ENCODE results near the gene GGACT. TPM values are rescaled to one million over a fixed set of nuclear protein-coding genes. Genes with fewer than 3 reads are reported as not detected.
"Not testable (repeated sequence)": the region's sequence is repeated elsewhere in the genome, so short reads cannot be mapped to it uniquely, and the experiment has no call there.

Gene GGACT
- total RNA-seq, 2 donors from 2014 or later: 5.2 TPM; not detected in 1

GRCh38 chr13:100528353-100528752 lies 60.2 kb downstream of the GGACT start:
- H3K27ac Mint-ChIP-seq: no peak overlapping the region
- H3K36me3 Mint-ChIP-seq: no peaks in the 10 kb centered on the region
- DNase-seq (ENCODE audit: low spot score in 2 of 2) (no peak), ATAC-seq (no peak)
- no peaks in the 10 kb centered on the region for H3K9me3 Mint-ChIP-seq

- H3K9me3 Mint-ChIP-seq: no peaks in the 10 kb centered on the region
- no peak for ATAC-seq
- DNase-seq (ENCODE audit: low spot score in 2 of 2): no peak
- no peaks in the 10 kb centered on the region for H3K36me3 Mint-ChIP-seq
- H3K27ac Mint-ChIP-seq: no peak overlapping the region
These were observed 60.9 kb downstream of the GGACT start for GRCh38 chr13:100527644-100528043.

- Mint-ChIP-seq H3K27ac (no peak overlapping the region), H3K36me3 (no peaks in the 10 kb centered on the region), H3K9me3 (no peaks in the 10 kb centered on the region)
- ATAC-seq: no peak
- DNase-seq (ENCODE audit: low spot score in 2 of 2): no peak
These were observed 62.1 kb downstream of the GGACT start for GRCh38 chr13:100526318-100527000.

- Mint-ChIP-seq H3K36me3 (no peaks in the 10 kb centered on the region), H3K9me3 (no peaks in the 10 kb centered on the region), H3K27ac (no peak overlapping the region)
- no peak for DNase-seq (ENCODE audit: low spot score in 2 of 2)
- ATAC-seq: no peak
These were observed 62.9 kb downstream of the GGACT start for GRCh38 chr13:100525453-100526317.

- H3K9me3 Mint-ChIP-seq; H3K27ac Mint-ChIP-seq; H3K36me3 Mint-ChIP-seq; ATAC-seq; DNase-seq (ENCODE audit: low spot score in 2 of 2): not testable (repeated sequence)
These were observed 63.9 kb downstream of the GGACT start for GRCh38 chr13:100524688-100525087.

GRCh38 chr13:100523981-100524386 lies 64.6 kb downstream of the GGACT start:
- Mint-ChIP-seq H3K27ac (no peak overlapping the region), H3K36me3 (no peaks in the 10 kb centered on the region), H3K9me3 (no peaks in the 10 kb centered on the region)
- ATAC-seq (no peak), DNase-seq (ENCODE audit: low spot score in 2 of 2) (no peak)

- ATAC-seq: no peak
- no peak for DNase-seq (ENCODE audit: low spot score in 2 of 2)
- Mint-ChIP-seq H3K27ac (no peak overlapping the region), H3K9me3 (no peaks in the 10 kb centered on the region), H3K36me3 (no peaks in the 10 kb centered on the region)
These were observed 65.2 kb downstream of the GGACT start for GRCh38 chr13:100523411-100523810.

GRCh38 chr13:100522618-100523309 lies 65.8 kb downstream of the GGACT start:
- ATAC-seq: no peak
- no peaks in the 10 kb centered on the region for H3K9me3 Mint-ChIP-seq
- H3K36me3 Mint-ChIP-seq: no peaks in the 10 kb centered on the region
- DNase-seq (ENCODE audit: low spot score in 2 of 2): no peak
- no peak overlapping the region for H3K27ac Mint-ChIP-seq

- H3K36me3 Mint-ChIP-seq: no peaks in the 10 kb centered on the region
These were observed 66.6 kb downstream of the GGACT start for GRCh38 chr13:100521851-100522617.

GRCh38 chr13:100520936-100521850 lies 67.4 kb downstream of the GGACT start:
- H3K36me3 Mint-ChIP-seq: no peaks in the 10 kb centered on the region
- no peak for DNase-seq (ENCODE audit: low spot score in 2 of 2)
- H3K27ac Mint-ChIP-seq: no peak overlapping the region
- ATAC-seq: no peak
- H3K9me3 Mint-ChIP-seq: no peaks in the 10 kb centered on the region

More at GRCh38 chr13:100521851-100522617, 66.6 kb downstream of the GGACT start:
- Mint-ChIP-seq H3K9me3 (no peaks in the 10 kb centered on the region), H3K27ac (no peak overlapping the region)
- ATAC-seq: no peak
- no peak for DNase-seq (ENCODE audit: low spot score in 2 of 2)

GRCh38 chr13:100519626-100520025 lies 69.0 kb downstream of the GGACT start:
- H3K36me3 Mint-ChIP-seq: no peaks in the 10 kb centered on the region
- ATAC-seq (no peak), DNase-seq (ENCODE audit: low spot score in 2 of 2) (no peak)
- H3K9me3 Mint-ChIP-seq: no peaks in the 10 kb centered on the region
- H3K27ac Mint-ChIP-seq: no peak overlapping the region

GRCh38 chr13:100518394-100519062 lies 70.1 kb downstream of the GGACT start:
- no peaks in the 10 kb centered on the region for H3K36me3 Mint-ChIP-seq
- no peak overlapping the region for H3K27ac Mint-ChIP-seq
- H3K9me3 Mint-ChIP-seq: no peaks in the 10 kb centered on the region
- DNase-seq (ENCODE audit: low spot score in 2 of 2): no peak
- no peak for ATAC-seq

- ATAC-seq (no peak), DNase-seq (ENCODE audit: low spot score in 2 of 2) (no peak)
- H3K27ac Mint-ChIP-seq: no peak overlapping the region
- H3K9me3 Mint-ChIP-seq: no peaks in the 10 kb centered on the region
- no peaks in the 10 kb centered on the region for H3K36me3 Mint-ChIP-seq
These were observed 70.9 kb downstream of the GGACT start for GRCh38 chr13:100517728-100518127.

- ATAC-seq (no peak), DNase-seq (ENCODE audit: low spot score in 2 of 2) (no peak)
- no peaks in the 10 kb centered on the region for H3K9me3 Mint-ChIP-seq
- H3K36me3 Mint-ChIP-seq: no peaks in the 10 kb centered on the region
- no peak overlapping the region for H3K27ac Mint-ChIP-seq
These were observed 71.5 kb downstream of the GGACT start for GRCh38 chr13:100517135-100517534.

- no peak for DNase-seq (ENCODE audit: low spot score in 2 of 2)
- Mint-ChIP-seq H3K9me3 (no peaks in the 10 kb centered on the region), H3K27ac (no peak overlapping the region), H3K36me3 (no peaks in the 10 kb centered on the region)
- no peak for ATAC-seq
These were observed 73.2 kb downstream of the GGACT start for GRCh38 chr13:100515410-100515800.
